ENCODE results near the gene ZDHHC13. TPM values are rescaled to one million over a fixed set of nuclear protein-coding genes. Genes with fewer than 3 reads are reported as not detected.

ZDHHC13 gene
- total RNA-seq, 4 donors from 2014 or later: 5.2 to 6.9 (median 5.8) TPM

- H3K36me3 ChIP-seq: peaks cover 0 to 14% (median 0%) of the 10 kb centered on the region in 3 donors
- H3K4me3 ChIP-seq: no peak overlapping the region
- H3K27ac ChIP-seq: no peak overlapping the region
- TF ChIP-seq, protein P1, sequence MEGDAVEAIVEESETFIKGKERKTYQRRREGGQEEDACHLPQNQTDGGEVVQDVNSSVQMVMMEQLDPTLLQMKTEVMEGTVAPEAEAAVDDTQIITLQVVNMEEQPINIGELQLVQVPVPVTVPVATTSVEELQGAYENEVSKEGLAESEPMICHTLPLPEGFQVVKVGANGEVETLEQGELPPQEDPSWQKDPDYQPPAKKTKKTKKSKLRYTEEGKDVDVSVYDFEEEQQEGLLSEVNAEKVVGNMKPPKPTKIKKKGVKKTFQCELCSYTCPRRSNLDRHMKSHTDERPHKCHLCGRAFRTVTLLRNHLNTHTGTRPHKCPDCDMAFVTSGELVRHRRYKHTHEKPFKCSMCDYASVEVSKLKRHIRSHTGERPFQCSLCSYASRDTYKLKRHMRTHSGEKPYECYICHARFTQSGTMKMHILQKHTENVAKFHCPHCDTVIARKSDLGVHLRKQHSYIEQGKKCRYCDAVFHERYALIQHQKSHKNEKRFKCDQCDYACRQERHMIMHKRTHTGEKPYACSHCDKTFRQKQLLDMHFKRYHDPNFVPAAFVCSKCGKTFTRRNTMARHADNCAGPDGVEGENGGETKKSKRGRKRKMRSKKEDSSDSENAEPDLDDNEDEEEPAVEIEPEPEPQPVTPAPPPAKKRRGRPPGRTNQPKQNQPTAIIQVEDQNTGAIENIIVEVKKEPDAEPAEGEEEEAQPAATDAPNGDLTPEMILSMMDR (IDR thresholded peaks at IDR 0.05): no peak
- no peak for TF ChIP-seq POLR2A (IDR thresholded peaks at IDR 0.05)
- no peak for TF ChIP-seq EP300 (IDR thresholded peaks at IDR 0.05)
- no peaks in the 10 kb centered on the region for H3K4me1 ChIP-seq
- 65 to 80% methylated on average over 3 of the region's 3 CpGs for WGBS, 2 donors
- H3K27me3 ChIP-seq: no peaks in the 10 kb centered on the region
- no peak for DNase-seq (ENCODE audit: low spot score in 2 of 2)
- H3K9me3 ChIP-seq: no peaks in the 10 kb centered on the region
Measured at GRCh38 chr11:19156892-19157291, 39.9 kb downstream of the ZDHHC13 start.

- Histone ChIP-seq H3K27ac (no peak overlapping the region), H3K4me3 (no peak overlapping the region), H3K4me1 (no peaks in the 10 kb centered on the region), H3K27me3 (no peaks in the 10 kb centered on the region), H3K36me3 (peaks cover 0 to 7% (median 5%) of the 10 kb centered on the region in 3 donors), H3K9me3 (no peaks in the 10 kb centered on the region)
- WGBS, 2 donors: 88 to 90% methylated on average over 6 of the region's 6 CpGs
- no peak for DNase-seq (ENCODE audit: low spot score in 2 of 2)
- TF ChIP-seq POLR2A (IDR thresholded peaks at IDR 0.05) (no peak), EP300 (IDR thresholded peaks at IDR 0.05) (no peak)
- TF ChIP-seq, protein P1 (IDR thresholded peaks at IDR 0.05): no peak
Measured at GRCh38 chr11:19160847-19161246, 43.9 kb downstream of the ZDHHC13 start.

DNA sequence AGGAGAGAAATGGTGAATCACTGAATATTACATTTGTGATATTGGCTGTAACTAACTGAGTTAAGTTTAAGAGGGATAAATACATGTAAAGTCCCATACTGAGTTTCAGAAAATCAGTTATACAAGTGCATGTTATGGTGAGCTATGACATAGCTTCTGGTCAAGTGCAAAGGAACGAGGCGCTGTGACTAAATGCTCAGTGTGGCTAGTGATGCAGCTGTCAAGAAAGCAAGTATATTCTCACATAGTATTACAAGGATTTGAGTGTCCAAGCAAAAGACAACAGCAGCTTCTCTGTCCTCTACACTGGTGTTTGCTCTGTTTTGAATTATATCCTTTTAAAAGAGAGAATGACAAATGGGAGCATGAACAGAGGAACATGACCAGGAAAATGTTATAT is 44.7 kb downstream of the ZDHHC13 start:
- no peaks in the 10 kb centered on the region for H3K27me3 ChIP-seq
- no peak overlapping the region for H3K27ac ChIP-seq
- no peak for DNase-seq (ENCODE audit: low spot score in 2 of 2)
- peaks cover 0 to 5% (median 4%) of the 10 kb centered on the region in 3 donors for H3K36me3 ChIP-seq
- H3K4me3 ChIP-seq: no peak overlapping the region
- no peaks in the 10 kb centered on the region for H3K9me3 ChIP-seq
- H3K4me1 ChIP-seq: no peaks in the 10 kb centered on the region
- TF ChIP-seq POLR2A (IDR thresholded peaks at IDR 0.05) (no peak), EP300 (IDR thresholded peaks at IDR 0.05) (no peak)
- TF ChIP-seq, protein P1 (IDR thresholded peaks at IDR 0.05): no peak
- 86 to 92% methylated on average over 2 of the region's 2 CpGs for WGBS, 2 donors

GRCh38 chr11:19162951-19163505 is 46.1 kb downstream of the ZDHHC13 start:
- no peak overlapping the region for H3K27ac ChIP-seq
- no peak for DNase-seq (ENCODE audit: low spot score in 2 of 2)
- TF ChIP-seq EP300 (IDR thresholded peaks at IDR 0.05) (no peak), POLR2A (IDR thresholded peaks at IDR 0.05) (no peak)
- TF ChIP-seq, protein P1 (IDR thresholded peaks at IDR 0.05): no peak
- H3K36me3 ChIP-seq: peaks cover 0 to 5% (median 0%) of the 10 kb centered on the region in 3 donors
- no peaks in the 10 kb centered on the region for H3K9me3 ChIP-seq
- no peaks in the 10 kb centered on the region for H3K4me1 ChIP-seq
- H3K4me3 ChIP-seq: no peak overlapping the region
- 94 to 95% methylated on average over 1 of the region's 1 CpG for WGBS, 2 donors
- no peaks in the 10 kb centered on the region for H3K27me3 ChIP-seq

- Histone ChIP-seq H3K36me3 (peaks cover 0 to 5% (median 0%) of the 10 kb centered on the region in 3 donors), H3K4me1 (no peaks in the 10 kb centered on the region), H3K4me3 (no peak overlapping the region), H3K27me3 (no peaks in the 10 kb centered on the region), H3K9me3 (no peaks in the 10 kb centered on the region), H3K27ac (no peak overlapping the region)
- TF ChIP-seq, protein P1 (IDR thresholded peaks at IDR 0.05): no peak
- 50 to 59% methylated on average over 1 of the region's 1 CpG for WGBS, 2 donors
- no peak for DNase-seq (ENCODE audit: low spot score in 2 of 2)
Measured at GRCh38 chr11:19163617-19164016, 46.6 kb downstream of the ZDHHC13 start.
